Thoracic aorta (tissue), 2 donors: ENCODE data around the gene CCDC175. TPM values are rescaled to one million over a fixed set of nuclear protein-coding genes. Genes with fewer than 3 reads are reported as not detected.

Experiments
- ATAC-seq: fragments of 150-250 bp; one replicate; pipeline ENCODE4 v1.8.0; 2017; ENCODE audit warnings: low read depth; ENCODE audit not compliant: insufficient number of reproducible peaks, low FRiP score
- DNase-seq: peaks from one replicate; pipeline ENCODE4 v3.0.0-alpha.2; 2020; ENCODE audit warnings: low spot score
- H3K27ac ChIP-seq, 2 donors: fragments of 200-600 bp; sonication (generic); 1 replicate in 1 of 2; 2 replicates in 1 of 2; pipeline ENCODE4 v1.5.1; 2016; ENCODE audit warnings: mild to moderate bottlenecking in 2 of 2, moderate library complexity in 2 of 2
- H3K27me3 ChIP-seq: fragments of 200-600 bp; sonication (generic); replicated peaks from 2 replicates; pipeline ENCODE4 v1.6.0; 2016; ENCODE audit warnings: mild to moderate bottlenecking; ENCODE audit not compliant: insufficient read depth
- H3K36me3 ChIP-seq: fragments of 200-600 bp; sonication (generic); one replicate; pipeline ENCODE4 v1.5.1; 2016
- H3K4me1 ChIP-seq, 2 donors: fragments of 200-600 bp; sonication (generic); 1 replicate in 1 of 2; 2 replicates in 1 of 2; pipeline versions ENCODE4 v1.5.1 to v1.6.0; 2016; ENCODE audit warnings: low read depth in 2 of 2, mild to moderate bottlenecking in 1 of 2; ENCODE audit not compliant: control insufficient read depth in 1 of 2
- H3K4me3 ChIP-seq: fragments of 200-600 bp; sonication (generic); 2 replicates; pipeline ENCODE4 v1.5.1; 2016; ENCODE audit warnings: mild to moderate bottlenecking
- H3K9me3 ChIP-seq: fragments of 200-600 bp; sonication (generic); 2 replicates; pipeline ENCODE4 v1.5.1; 2016
- total RNA-seq, 2 donors: library from RNA; depleted of rRNA; stranded (reverse); fragments of >200 nt; gene quantifications; one replicate each; pipeline versions ENCODE4 v1.1.0 to v1.2.3, GENCODE V29; 2016
- TF ChIP-seq, protein P1 (sequence below): fragments of 200-600 bp; sonication (generic); IDR thresholded peaks from one replicate; pipeline ENCODE4 v1.5.1; 2019; ENCODE audit warnings: antibody characterized with exemption

Gene CCDC175
- total RNA-seq, 2 donors from 2014 or later = 0.78 TPM; not detected in 1

DNA sequence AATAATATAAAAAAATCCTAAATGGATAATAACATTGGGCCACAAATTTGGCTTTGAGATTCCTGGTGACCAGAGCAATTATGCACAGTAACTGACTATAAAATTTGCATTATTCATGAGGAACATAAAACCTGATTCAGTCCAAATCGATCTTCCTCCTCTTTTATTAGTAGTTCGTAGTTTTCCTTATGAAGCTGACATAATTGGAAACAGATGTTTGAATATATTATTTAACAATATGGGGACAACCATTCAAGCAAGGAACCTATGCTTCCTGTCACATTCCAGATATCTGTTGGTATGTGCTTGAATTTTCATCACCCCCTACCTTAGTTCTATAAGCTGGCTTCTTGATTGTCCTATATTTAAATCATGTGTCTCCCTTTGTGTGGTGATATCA, 34.9 kb downstream of the CCDC175 start:
- no peaks in the 10 kb centered on the region for H3K4me1 ChIP-seq
- no peaks in the 10 kb centered on the region for H3K9me3 ChIP-seq
- ATAC-seq = no peak
- no peaks in the 10 kb centered on the region for H3K27me3 ChIP-seq
- TF ChIP-seq, protein P1, sequence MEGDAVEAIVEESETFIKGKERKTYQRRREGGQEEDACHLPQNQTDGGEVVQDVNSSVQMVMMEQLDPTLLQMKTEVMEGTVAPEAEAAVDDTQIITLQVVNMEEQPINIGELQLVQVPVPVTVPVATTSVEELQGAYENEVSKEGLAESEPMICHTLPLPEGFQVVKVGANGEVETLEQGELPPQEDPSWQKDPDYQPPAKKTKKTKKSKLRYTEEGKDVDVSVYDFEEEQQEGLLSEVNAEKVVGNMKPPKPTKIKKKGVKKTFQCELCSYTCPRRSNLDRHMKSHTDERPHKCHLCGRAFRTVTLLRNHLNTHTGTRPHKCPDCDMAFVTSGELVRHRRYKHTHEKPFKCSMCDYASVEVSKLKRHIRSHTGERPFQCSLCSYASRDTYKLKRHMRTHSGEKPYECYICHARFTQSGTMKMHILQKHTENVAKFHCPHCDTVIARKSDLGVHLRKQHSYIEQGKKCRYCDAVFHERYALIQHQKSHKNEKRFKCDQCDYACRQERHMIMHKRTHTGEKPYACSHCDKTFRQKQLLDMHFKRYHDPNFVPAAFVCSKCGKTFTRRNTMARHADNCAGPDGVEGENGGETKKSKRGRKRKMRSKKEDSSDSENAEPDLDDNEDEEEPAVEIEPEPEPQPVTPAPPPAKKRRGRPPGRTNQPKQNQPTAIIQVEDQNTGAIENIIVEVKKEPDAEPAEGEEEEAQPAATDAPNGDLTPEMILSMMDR = no peak
- no peak for DNase-seq
- no peak overlapping the region for H3K27ac ChIP-seq
- no peak overlapping the region for H3K4me3 ChIP-seq
- no peaks in the 10 kb centered on the region for H3K36me3 ChIP-seq

DNA sequence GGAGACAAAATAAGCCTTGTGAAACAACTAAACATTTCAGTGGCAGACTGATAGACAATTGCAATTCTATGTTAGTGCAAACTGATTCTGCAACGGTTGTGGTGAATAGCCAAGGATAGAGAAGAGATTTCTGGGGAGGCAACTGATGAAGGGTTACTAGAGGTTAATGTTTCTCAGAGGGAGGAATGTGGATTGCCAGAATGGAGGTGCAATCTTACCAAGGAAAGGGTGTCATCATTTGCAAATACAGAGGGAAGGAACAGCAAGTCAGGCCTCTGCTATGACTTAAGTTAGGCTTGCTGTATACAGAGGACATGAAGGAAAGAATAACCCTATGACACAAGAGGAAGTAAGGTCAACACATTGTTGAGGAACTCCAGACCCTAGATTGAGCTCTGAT, 35.8 kb downstream of the CCDC175 start:
- ATAC-seq (no peak), DNase-seq (no peak)
- Histone ChIP-seq H3K27ac (no peak overlapping the region), H3K9me3 (no peaks in the 10 kb centered on the region), H3K36me3 (no peaks in the 10 kb centered on the region), H3K4me1 (no peaks in the 10 kb centered on the region), H3K4me3 (no peak overlapping the region), H3K27me3 (no peaks in the 10 kb centered on the region)
- TF ChIP-seq, protein P1 = no peak

DNA sequence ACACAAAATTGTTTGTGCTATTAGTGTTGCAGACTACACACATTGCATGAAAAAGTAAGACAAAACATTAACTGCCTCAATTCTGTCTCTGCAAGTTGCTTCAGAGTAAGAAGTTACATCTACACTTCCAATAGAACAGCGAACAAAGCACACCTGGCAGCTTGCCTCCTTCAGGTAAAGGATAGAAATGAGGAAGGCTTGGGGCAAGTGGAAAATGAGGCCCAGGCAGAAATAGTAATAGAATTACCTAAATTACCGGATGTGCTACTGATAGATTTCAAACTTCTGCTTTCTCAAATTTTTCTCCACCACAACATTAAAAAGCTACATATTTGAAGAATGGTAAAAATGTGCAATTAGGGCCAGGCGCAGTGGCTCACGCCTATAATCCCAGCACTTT, 37.7 kb downstream of the CCDC175 start:
- DNase-seq (no peak), ATAC-seq (no peak)
- Histone ChIP-seq H3K36me3 (no peaks in the 10 kb centered on the region), H3K4me3 (no peak overlapping the region), H3K9me3 (no peaks in the 10 kb centered on the region), H3K27ac (no peak overlapping the region), H3K4me1 (no peaks in the 10 kb centered on the region), H3K27me3 (no peaks in the 10 kb centered on the region)
- TF ChIP-seq, protein P1 = no peak

DNA sequence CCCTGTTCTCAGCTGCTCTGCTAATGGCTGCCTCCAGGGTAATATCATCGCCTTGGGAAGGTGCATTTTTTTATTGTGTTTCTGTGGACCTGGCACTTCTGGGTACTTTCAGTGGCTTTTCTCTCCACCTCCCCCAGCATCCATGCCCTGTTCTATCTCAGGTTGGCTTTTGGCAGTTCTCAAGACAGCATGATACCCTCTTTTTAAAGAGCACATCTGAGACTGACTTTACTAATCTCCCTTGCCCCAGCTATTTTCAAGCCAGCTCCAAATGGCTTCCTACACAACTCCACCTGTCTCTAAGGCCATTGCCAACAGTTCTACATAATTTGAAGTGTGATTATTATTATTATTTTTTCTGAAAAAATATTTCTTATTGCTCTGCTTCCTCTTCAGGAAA, 39.1 kb downstream of the CCDC175 start:
- Histone ChIP-seq H3K36me3 (no peaks in the 10 kb centered on the region), H3K27ac (no peak overlapping the region), H3K4me1 (no peaks in the 10 kb centered on the region), H3K4me3 (no peak overlapping the region), H3K9me3 (no peaks in the 10 kb centered on the region), H3K27me3 (no peaks in the 10 kb centered on the region)
- TF ChIP-seq, protein P1 = no peak
- DNase-seq (no peak), ATAC-seq (no peak)

DNA sequence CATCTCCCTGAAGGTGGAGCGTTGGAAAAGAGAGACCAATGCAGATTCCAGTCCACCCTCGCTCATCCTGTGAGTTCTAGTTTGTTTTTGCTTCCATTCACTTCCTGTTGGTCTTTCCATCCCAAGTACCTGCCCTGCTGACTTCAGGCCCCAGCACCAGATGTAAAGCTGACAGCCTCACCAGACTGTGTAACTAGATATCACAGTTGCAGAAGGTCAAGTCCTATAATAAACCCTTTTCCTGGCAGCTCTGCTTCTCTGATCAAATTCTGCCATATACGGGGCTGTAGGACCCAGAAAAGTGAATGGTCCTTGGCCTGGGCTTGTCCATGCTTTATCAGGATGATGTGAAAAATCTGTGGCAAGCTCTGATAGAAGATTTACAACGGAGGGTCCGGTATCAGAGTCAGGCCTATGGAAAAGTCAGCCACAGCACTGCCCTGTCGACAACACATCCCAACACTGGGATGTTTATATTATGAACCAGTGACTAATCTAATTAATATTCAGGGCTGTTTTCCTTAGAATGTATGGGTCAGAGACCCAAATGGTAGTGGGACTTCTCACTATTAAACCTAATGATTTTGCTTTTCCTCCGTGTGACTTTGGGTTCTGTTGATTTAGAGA, 42.1 kb downstream of the CCDC175 start:
- Histone ChIP-seq H3K27me3 (no peaks in the 10 kb centered on the region), H3K4me1 (no peaks in the 10 kb centered on the region), H3K9me3 (no peaks in the 10 kb centered on the region), H3K27ac (no peak overlapping the region), H3K4me3 (no peak overlapping the region), H3K36me3 (no peaks in the 10 kb centered on the region)
- no peak for DNase-seq
- no peak for ATAC-seq
- TF ChIP-seq, protein P1 = no peak
